NCI-H2227 (cell line): Measurements from ENCODE around the gene C11orf98.

ENCODE experiments used
- DNase-seq: peaks from one replicate; lab custom pipeline; 2025; ENCODE audit not compliant: unreplicated experiment; lab: John Stamatoyannopoulos, UW

Gene C11orf98

DNA sequence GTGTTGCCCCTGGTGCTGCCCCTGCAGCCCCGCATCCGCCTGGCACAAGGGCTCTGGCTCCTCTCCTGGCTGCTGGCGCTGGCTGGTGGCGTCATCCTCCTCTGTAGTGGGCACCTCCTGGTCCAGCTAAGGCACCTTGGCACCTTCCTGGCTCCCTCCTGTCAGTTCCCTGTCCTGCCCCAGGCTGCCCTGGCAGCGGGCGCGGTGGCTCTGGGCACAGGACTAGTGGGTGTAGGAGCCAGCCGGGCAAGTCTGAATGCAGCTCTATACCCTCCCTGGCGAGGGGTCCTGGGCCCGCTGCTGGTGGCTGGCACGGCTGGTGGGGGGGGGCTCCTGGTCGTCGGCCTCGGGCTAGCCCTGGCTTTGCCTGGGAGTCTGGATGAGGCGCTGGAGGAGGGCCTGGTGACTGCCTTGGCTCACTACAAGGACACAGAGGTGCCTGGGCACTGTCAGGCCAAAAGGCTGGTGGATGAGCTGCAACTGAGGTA lies 51.7 kb downstream of the C11orf98 start:
- DNase-seq: no peak
